Panc1 (cell line): ENCODE measurements around the gene SFMBT1. TPM values are rescaled to one million over a fixed set of nuclear protein-coding genes. Genes with fewer than 3 reads are reported as not detected.

Experiments
- ATAC-seq: fragments of 200-7000 bp; cut with Tn5 transposase; 2 replicates; pipeline ENCODE4 v1.9.1; 2020; ENCODE audit warnings: mild to moderate bottlenecking, moderate library complexity
- BruUV-seq: library from RNA; stranded (reverse); fragments of 400-500 nt; replicated peaks from 2 replicates; lab custom pipeline; 2021; lab: Mats Ljungman, UMichigan
- CTCF ChIA-PET: fragments of 300-600 bp; sonication (Branson Sonifier 250); formaldehyde crosslinking; loops from one replicate; lab custom pipeline; 2022; ENCODE audit warnings: antibody characterized with exemption; lab: Charles Lee
- POLR2A ChIA-PET: fragments of 300-600 bp; sonication (Branson Sonifier 250); formaldehyde crosslinking; loops from one replicate; lab custom pipeline; 2022; ENCODE audit warnings: antibody characterized with exemption; lab: Charles Lee
- DNase-seq: peaks from one replicate; pipeline ENCODE4 v3.0.0-alpha.2; 2010; ENCODE audit warnings: low read depth, low spot score
- H3K27ac ChIP-seq: 2 replicates; pipeline ENCODE4 v1.5.1; 2011; ENCODE audit warnings: mild to moderate bottlenecking, low read length, inconsistent platforms
- H3K27me3 ChIP-seq: fragments of 200-500 bp; sonication (Bioruptor generic); 2 replicates; pipeline ENCODE4 v1.6.0; 2014; ENCODE audit warnings: low read length, inconsistent platforms; ENCODE audit not compliant: control insufficient read depth, insufficient read depth
- H3K36me3 ChIP-seq: fragments of 200-500 bp; sonication (Bioruptor generic); 2 replicates; pipeline ENCODE4 v1.5.1; 2014; ENCODE audit warnings: inconsistent platforms, mild to moderate bottlenecking, low read length, moderate library complexity; ENCODE audit not compliant: control insufficient read depth, insufficient read depth
- H3K4me1 ChIP-seq: 2 replicates; pipeline ENCODE4 v1.5.1; 2011; ENCODE audit warnings: inconsistent platforms, mild to moderate bottlenecking, low read length, moderate library complexity; ENCODE audit not compliant: control insufficient read depth, insufficient read depth
- H3K4me3 ChIP-seq, 2 experiments: 2 replicates each; pipeline ENCODE4 v1.5.1; 2011 to 2012; ENCODE audit warnings: low read depth in 2 of 2, low read length in 2 of 2, mild to moderate bottlenecking in 2 of 2, inconsistent platforms in 1 of 2, moderate library complexity in 1 of 2
- H3K9me3 ChIP-seq: fragments of 200-500 bp; sonication (Bioruptor generic); 2 replicates; pipeline ENCODE4 v1.5.1; 2014; ENCODE audit warnings: low read depth, mild to moderate bottlenecking, inconsistent platforms, low read length, moderate library complexity; ENCODE audit not compliant: control insufficient read depth, insufficient read depth
- POLR2AphosphoS5 ChIP-seq: IDR thresholded peaks from 2 replicates; pipeline ENCODE4 v1.6.1; 2012; ENCODE audit warnings: mild to moderate bottlenecking, low read depth, low read length, moderate library complexity
- SIN3A ChIP-seq: IDR thresholded peaks from 2 replicates; pipeline ENCODE4 v1.6.1; 2012; ENCODE audit warnings: low read depth, mild to moderate bottlenecking, low read length, moderate library complexity, borderline replicate concordance; ENCODE audit not compliant: insufficient read depth
- TCF7L2 ChIP-seq: IDR thresholded peaks from 2 replicates; pipeline ENCODE4 v1.6.1; 2011; ENCODE audit warnings: mild to moderate bottlenecking, low read depth, low read length, inconsistent platforms
- in situ Hi-C: cut with HindIII; loops from 2 replicates; pipeline ENCODE4 v1.10.0; 2016; ENCODE audit warnings: low sequenced_read_pairs, low pct_unique_long_range_greater_than_20kb
- intact Hi-C: fragments of 100-400 bp; cut with micrococcal nuclease; formaldehyde crosslinking; loops from one replicate; pipeline ENCODE4 v1.10.0; 2022; ENCODE audit not compliant: unreplicated experiment
- total RNA-seq: library from RNA; stranded (reverse); gene quantifications from one replicate; pipeline ENCODE4 v1.2.1, GENCODE V29; 2021; ENCODE audit not compliant: unreplicated experiment
- TF ChIP-seq, protein P1 (sequence below), 2 experiments: IDR thresholded peaks; 2 replicates each; pipeline ENCODE4 v1.6.1; 2011 to 2012; ENCODE audit warnings: low read depth in 2 of 2, control low read depth in 1 of 2, low read length in 1 of 2, mild to moderate bottlenecking in 1 of 2, moderate library complexity in 1 of 2; ENCODE audit not compliant: insufficient read depth in 1 of 2
- TF ChIP-seq, protein P2 (sequence below): fragments of 450-650 bp; IDR thresholded peaks from 2 replicates; pipeline ENCODE4 v1.5.1; 2017; ENCODE audit warnings: mild to moderate bottlenecking

The SFMBT1 gene
- total RNA-seq, 1 experiment from 2014 or later, result 24.4 TPM

DNA sequence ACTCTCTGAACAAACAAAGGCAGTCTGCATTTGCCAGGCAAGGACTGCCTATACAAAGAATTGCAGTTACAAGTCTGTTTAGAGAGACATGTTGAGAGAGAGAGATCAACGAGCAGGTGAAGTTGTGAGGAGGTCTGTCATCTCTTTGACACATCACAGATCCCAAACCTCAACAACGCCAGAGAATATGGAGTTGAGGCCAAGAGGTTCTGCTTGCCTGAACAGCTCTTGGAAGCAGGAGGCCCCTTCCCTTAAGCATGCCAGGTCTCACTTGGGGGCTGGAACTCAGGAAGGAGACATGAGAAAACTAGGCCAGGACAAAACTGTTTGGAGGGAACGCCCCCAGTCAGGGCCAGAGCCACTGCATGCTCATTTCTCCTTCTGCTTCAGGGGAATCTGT lies 188.7 kb downstream of the SFMBT1 start:
- no peak overlapping the region for H3K27ac ChIP-seq
- no peak for ATAC-seq
- DNase-seq, result no peak
- no peak for TF ChIP-seq TCF7L2
- TF ChIP-seq POLR2AphosphoS5, result no peak
- no peak for TF ChIP-seq SIN3A
- TF ChIP-seq, protein P1, sequence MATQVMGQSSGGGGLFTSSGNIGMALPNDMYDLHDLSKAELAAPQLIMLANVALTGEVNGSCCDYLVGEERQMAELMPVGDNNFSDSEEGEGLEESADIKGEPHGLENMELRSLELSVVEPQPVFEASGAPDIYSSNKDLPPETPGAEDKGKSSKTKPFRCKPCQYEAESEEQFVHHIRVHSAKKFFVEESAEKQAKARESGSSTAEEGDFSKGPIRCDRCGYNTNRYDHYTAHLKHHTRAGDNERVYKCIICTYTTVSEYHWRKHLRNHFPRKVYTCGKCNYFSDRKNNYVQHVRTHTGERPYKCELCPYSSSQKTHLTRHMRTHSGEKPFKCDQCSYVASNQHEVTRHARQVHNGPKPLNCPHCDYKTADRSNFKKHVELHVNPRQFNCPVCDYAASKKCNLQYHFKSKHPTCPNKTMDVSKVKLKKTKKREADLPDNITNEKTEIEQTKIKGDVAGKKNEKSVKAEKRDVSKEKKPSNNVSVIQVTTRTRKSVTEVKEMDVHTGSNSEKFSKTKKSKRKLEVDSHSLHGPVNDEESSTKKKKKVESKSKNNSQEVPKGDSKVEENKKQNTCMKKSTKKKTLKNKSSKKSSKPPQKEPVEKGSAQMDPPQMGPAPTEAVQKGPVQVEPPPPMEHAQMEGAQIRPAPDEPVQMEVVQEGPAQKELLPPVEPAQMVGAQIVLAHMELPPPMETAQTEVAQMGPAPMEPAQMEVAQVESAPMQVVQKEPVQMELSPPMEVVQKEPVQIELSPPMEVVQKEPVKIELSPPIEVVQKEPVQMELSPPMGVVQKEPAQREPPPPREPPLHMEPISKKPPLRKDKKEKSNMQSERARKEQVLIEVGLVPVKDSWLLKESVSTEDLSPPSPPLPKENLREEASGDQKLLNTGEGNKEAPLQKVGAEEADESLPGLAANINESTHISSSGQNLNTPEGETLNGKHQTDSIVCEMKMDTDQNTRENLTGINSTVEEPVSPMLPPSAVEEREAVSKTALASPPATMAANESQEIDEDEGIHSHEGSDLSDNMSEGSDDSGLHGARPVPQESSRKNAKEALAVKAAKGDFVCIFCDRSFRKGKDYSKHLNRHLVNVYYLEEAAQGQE (IDR thresholded peaks at IDR 0.05; ENCODE audit: insufficient read depth in 1 of 2, low read depth in 2 of 2, low read length in 1 of 2), result no peak
- TF ChIP-seq, protein P2, sequence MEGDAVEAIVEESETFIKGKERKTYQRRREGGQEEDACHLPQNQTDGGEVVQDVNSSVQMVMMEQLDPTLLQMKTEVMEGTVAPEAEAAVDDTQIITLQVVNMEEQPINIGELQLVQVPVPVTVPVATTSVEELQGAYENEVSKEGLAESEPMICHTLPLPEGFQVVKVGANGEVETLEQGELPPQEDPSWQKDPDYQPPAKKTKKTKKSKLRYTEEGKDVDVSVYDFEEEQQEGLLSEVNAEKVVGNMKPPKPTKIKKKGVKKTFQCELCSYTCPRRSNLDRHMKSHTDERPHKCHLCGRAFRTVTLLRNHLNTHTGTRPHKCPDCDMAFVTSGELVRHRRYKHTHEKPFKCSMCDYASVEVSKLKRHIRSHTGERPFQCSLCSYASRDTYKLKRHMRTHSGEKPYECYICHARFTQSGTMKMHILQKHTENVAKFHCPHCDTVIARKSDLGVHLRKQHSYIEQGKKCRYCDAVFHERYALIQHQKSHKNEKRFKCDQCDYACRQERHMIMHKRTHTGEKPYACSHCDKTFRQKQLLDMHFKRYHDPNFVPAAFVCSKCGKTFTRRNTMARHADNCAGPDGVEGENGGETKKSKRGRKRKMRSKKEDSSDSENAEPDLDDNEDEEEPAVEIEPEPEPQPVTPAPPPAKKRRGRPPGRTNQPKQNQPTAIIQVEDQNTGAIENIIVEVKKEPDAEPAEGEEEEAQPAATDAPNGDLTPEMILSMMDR, result no peak
- no peaks in the 10 kb centered on the region for H3K4me1 ChIP-seq
- no peaks in the 10 kb centered on the region for H3K36me3 ChIP-seq
- no peaks in the 10 kb centered on the region for H3K9me3 ChIP-seq
- H3K27me3 ChIP-seq, result no peaks in the 10 kb centered on the region
- ChIA-PET CTCF (no interaction called here), POLR2A (no interaction called here)
- in situ Hi-C loops (no loop called here), intact Hi-C loops (no loop called here)
- no peak overlapping the region for H3K4me3 ChIP-seq
- no TSS peak for BruUV-seq

DNA sequence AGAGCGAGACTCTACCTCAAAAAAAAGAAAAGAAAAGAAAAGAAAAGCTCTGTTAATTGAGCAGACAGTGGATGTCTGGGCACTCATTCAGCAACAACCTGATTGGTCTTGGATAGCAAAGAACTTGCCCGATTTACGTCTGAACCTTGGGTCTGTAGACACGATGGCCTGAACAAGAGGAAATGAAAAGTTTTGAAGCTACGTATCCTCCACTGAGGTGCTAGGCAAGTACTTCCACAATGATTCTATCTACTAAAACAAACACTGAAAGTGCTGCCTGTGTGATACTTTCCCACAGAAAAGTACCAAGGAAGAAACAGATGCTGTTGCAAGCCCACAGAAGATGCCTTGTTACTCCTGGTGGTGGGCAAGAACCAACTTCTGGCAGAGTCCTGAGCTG lies 189.2 kb downstream of the SFMBT1 start:
- POLR2A ChIA-PET, result interaction anchor here (0.7 kb wide), 1 partner anchor 271 kb away, joined by 4 read pairs; no protein-coding TSS in a partner anchor
- CTCF ChIA-PET, result no interaction called here
- Histone ChIP-seq H3K36me3 (no peaks in the 10 kb centered on the region), H3K27me3 (no peaks in the 10 kb centered on the region), H3K27ac (no peak overlapping the region), H3K4me1 (no peaks in the 10 kb centered on the region), H3K4me3 (no peak overlapping the region), H3K9me3 (no peaks in the 10 kb centered on the region)
- BruUV-seq, result no TSS peak
- DNase-seq (no peak), ATAC-seq (no peak)
- intact Hi-C loops (no loop called here), in situ Hi-C loops (no loop called here)
- TF ChIP-seq, protein P1 (IDR thresholded peaks at IDR 0.05; ENCODE audit: insufficient read depth in 1 of 2, low read depth in 2 of 2, low read length in 1 of 2), result no peak
- TF ChIP-seq, protein P2, result no peak
- TF ChIP-seq SIN3A, result no peak
